ENCODE results near the gene ICAM1.

GRCh38 chr19:10226021-10226375 lies 44.9 kb upstream of the ICAM1 start:
- TF ChIP-seq CTCF (IDR thresholded peaks at IDR 0.05 in 4 of 5, conservative IDR thresholded peaks at IDR 0.05 in 1 of 5) = no peak
- no peak for TF ChIP-seq POLR2A (IDR thresholded peaks at IDR 0.05)
